ENCODE measurements around the gene DNAH1. TPM values are rescaled to one million over a fixed set of nuclear protein-coding genes. Genes with fewer than 3 reads are reported as not detected.

The DNAH1 gene
- total and polyA plus RNA-seq, 9 donors, result 3.1 to 15.7 (median 7.8) TPM

- peak; percentile 98 to 99 (median 98) for DNase-seq
- H3K4me3 ChIP-seq, result peak within 1 kb of the TSS; percentile 51
- H3K27me3 ChIP-seq, result no peaks in the 10 kb centered on the region
- H3K27ac ChIP-seq, result peak within 1 kb of the TSS; percentile 93
- peaks cover 21% of the 10 kb centered on the region for H3K4me1 ChIP-seq (ENCODE audit: insufficient read depth)
- TF ChIP-seq POLR2A (IDR thresholded peaks at IDR 0.05) (peak; percentile 83), CTCF (IDR thresholded peaks at IDR 0.05) (peak; percentile 40 to 54 (median 49)), EP300 (IDR thresholded peaks at IDR 0.05) (no peak)
- intact Hi-C loops (cut with DNase I), result loop anchor here in 3 of 4 donors (5.0 to 10.0 kb wide), 2 partner anchors 41 to 54 kb away; partner anchors contain the start of genes TWF2 (in 2 of the 3) and TLR9 (in 1 of the 3)
- no peaks in the 10 kb centered on the region for H3K9me3 ChIP-seq
- H3K36me3 ChIP-seq, result no peaks in the 10 kb centered on the region
- 0 to 1% (median 1%) methylated on average over 36 to 58 of the region's 58 CpGs for WGBS, 3 donors
Measured at GRCh38 chr3:52278510-52279069, 37.5 kb upstream of the DNAH1 start, which contains the start of gene WDR82. TSS of gene WDR82 (minus strand) at chr3:52278649. CDS start at chr3:52278361, 288 bp downstream.

- H3K4me1 ChIP-seq (ENCODE audit: insufficient read depth), result peaks cover 24% of the 10 kb centered on the region
- WGBS, 3 donors, result 7 to 13% (median 8%) methylated on average over 2 of the region's 2 CpGs
- no peaks in the 10 kb centered on the region for H3K36me3 ChIP-seq
- H3K27me3 ChIP-seq, result no peaks in the 10 kb centered on the region
- no peak for DNase-seq
- peak overlapping the region in 1 of 2 donors; percentile 93 for H3K27ac ChIP-seq
- TF ChIP-seq EP300 (IDR thresholded peaks at IDR 0.05), result no peak
- TF ChIP-seq CTCF (IDR thresholded peaks at IDR 0.05), result no peak
- no peak for TF ChIP-seq POLR2A (IDR thresholded peaks at IDR 0.05)
- no peaks in the 10 kb centered on the region for H3K9me3 ChIP-seq
- intact Hi-C loops (cut with DNase I), result loop anchor here in 3 of 4 donors (5.0 to 10.0 kb wide), 2 partner anchors 42 to 55 kb away; partner anchors contain the start of genes TWF2 (in 2 of the 3) and TLR9 (in 1 of the 3)
- H3K4me3 ChIP-seq, result no peak overlapping the region
Measured at GRCh38 chr3:52279596-52279995, 36.5 kb upstream of the DNAH1 start.

GRCh38 chr3:52280050-52280461, 36.1 kb upstream of the DNAH1 start:
- WGBS, 3 donors, result 6 to 14% (median 12%) methylated on average over 6 of the region's 6 CpGs
- Histone ChIP-seq H3K9me3 (no peaks in the 10 kb centered on the region), H3K27me3 (no peaks in the 10 kb centered on the region), H3K36me3 (no peaks in the 10 kb centered on the region), H3K4me1 (ENCODE audit: insufficient read depth) (peaks cover 21% of the 10 kb centered on the region), H3K4me3 (no peak overlapping the region), H3K27ac (peak overlapping the region in 1 of 2 donors; percentile 93)
- TF ChIP-seq EP300 (IDR thresholded peaks at IDR 0.05) (no peak), POLR2A (IDR thresholded peaks at IDR 0.05) (no peak), CTCF (IDR thresholded peaks at IDR 0.05) (no peak)
- intact Hi-C loops (cut with DNase I), result loop anchor here in 1 of 4 donors (10.0 kb wide), 1 partner anchor 125 kb away; no protein-coding TSS in a partner anchor
- no peak for DNase-seq

GRCh38 chr3:52281981-52282801, 33.9 kb upstream of the DNAH1 start:
- intact Hi-C loops (cut with DNase I), result loop anchor here in 1 of 4 donors (10.0 kb wide), 1 partner anchor 123 kb away; no protein-coding TSS in a partner anchor
- no peak overlapping the region for H3K27ac ChIP-seq

More at GRCh38 chr3:52281981-52282801, 33.9 kb upstream of the DNAH1 start:
- H3K4me3 ChIP-seq, result no peak overlapping the region
- TF ChIP-seq EP300 (IDR thresholded peaks at IDR 0.05), result no peak
- no peaks in the 10 kb centered on the region for H3K9me3 ChIP-seq
- DNase-seq, result peak in 2 of 5 donors; percentile 13 to 24
- peaks cover 15% of the 10 kb centered on the region for H3K4me1 ChIP-seq (ENCODE audit: insufficient read depth)
- WGBS, 3 donors, result 75 to 76% (median 76%) methylated on average over 8 of the region's 8 CpGs
- H3K27me3 ChIP-seq, result no peaks in the 10 kb centered on the region
- H3K36me3 ChIP-seq, result no peaks in the 10 kb centered on the region
